H1 (cell line): Measurements from ENCODE around the gene ENPP1. TPM values are rescaled to one million over a fixed set of nuclear protein-coding genes. Genes with fewer than 3 reads are reported as not detected.

Experiments
- CTCF ChIA-PET: fragments of 300-600 bp; sonication (Branson Sonifier 250); formaldehyde crosslinking; loops from one replicate; lab custom pipeline; 2021; ENCODE audit not compliant: partially characterized antibody; lab: Charles Lee
- POLR2A ChIA-PET: fragments of 300-600 bp; sonication (Branson Sonifier 250); formaldehyde crosslinking; loops from one replicate; lab custom pipeline; 2021; ENCODE audit warnings: inconsistent platforms; ENCODE audit not compliant: partially characterized antibody; lab: Charles Lee
- DNase-seq, 2 experiments: peaks; one replicate each; pipeline versions ENCODE4 v3.0.0 to v3.0.0-alpha.2; 2010 to 2022; ENCODE audit warnings: low spot score in 2 of 2, low read depth in 1 of 2, mixed read lengths in 1 of 2
- FAIRE-seq: peaks from 2 replicates; lab custom pipeline; 2011; peaks lifted over from hg19 to GRCh38; lab: Jason Lieb, UNC
- H2AFZ ChIP-seq: 2 replicates; pipeline ENCODE4 v1.8.1; 2012; ENCODE audit warnings: low read length, inconsistent platforms
- H2AK5ac ChIP-seq: 2 replicates; pipeline ENCODE4 v1.6.1; 2013; ENCODE audit warnings: low read depth, low read length
- H2BK120ac ChIP-seq: replicated peaks from 2 replicates; pipeline ENCODE3; 2013; ENCODE audit warnings: low read depth, low read length, inconsistent platforms
- H2BK12ac ChIP-seq: 2 replicates; pipeline ENCODE4 v1.6.1; 2013; ENCODE audit warnings: low read depth, low read length
- H2BK15ac ChIP-seq: 2 replicates; pipeline ENCODE4 v1.6.1; 2013; ENCODE audit warnings: low read length
- H2BK20ac ChIP-seq: 2 replicates; pipeline ENCODE4 v1.6.1; 2013; ENCODE audit warnings: low read length
- H2BK5ac ChIP-seq: 2 replicates; pipeline ENCODE4 v1.6.1; 2013; ENCODE audit warnings: low read depth, low read length
- H3K14ac ChIP-seq: 2 replicates; pipeline ENCODE4 v1.6.1; 2013; ENCODE audit warnings: inconsistent platforms; ENCODE audit not compliant: insufficient read length
- H3K18ac ChIP-seq: 2 replicates; pipeline ENCODE4 v1.6.1; 2013; ENCODE audit warnings: low read length; ENCODE audit errors: extremely low read depth
- H3K23ac ChIP-seq: 2 replicates; pipeline ENCODE4 v1.6.1; 2013; ENCODE audit warnings: inconsistent platforms; ENCODE audit not compliant: insufficient read length
- H3K23me2 ChIP-seq: 2 replicates; pipeline ENCODE4 v1.6.1; 2013; ENCODE audit warnings: low read depth, low read length
- H3K27ac ChIP-seq: 2 replicates; pipeline ENCODE4 v1.6.1; 2011; ENCODE audit warnings: low read depth, low read length, inconsistent platforms
- H3K27me3 ChIP-seq, 4 experiments: replicated peaks in 1 of 4; 1 replicate in 1 of 4; 2 replicates in 3 of 4; pipeline versions ENCODE4 v1.6.1 to v1.8.1; 2011 to 2013; ENCODE audit warnings: low read length in 3 of 4, mild to moderate bottlenecking in 3 of 4, inconsistent platforms in 2 of 4, mixed read lengths in 2 of 4, moderate library complexity in 1 of 4; ENCODE audit not compliant: control insufficient read depth in 3 of 4, insufficient read depth in 3 of 4; ENCODE audit errors: extremely low read depth in 1 of 4
- H3K36me3 ChIP-seq, 4 experiments: 2 replicates each; pipeline versions ENCODE4 v1.6.1 to v1.8.1; 2011 to 2013; ENCODE audit warnings: mild to moderate bottlenecking in 4 of 4, low read length in 3 of 4, moderate library complexity in 2 of 4, control low read depth in 1 of 4, inconsistent platforms in 1 of 4; ENCODE audit not compliant: insufficient read depth in 4 of 4, control insufficient read depth in 2 of 4
- H3K4ac ChIP-seq: replicated peaks from 2 replicates; pipeline ENCODE3; 2013; ENCODE audit warnings: low read length, low read depth, mixed read lengths, inconsistent platforms; ENCODE audit not compliant: insufficient read length
- H3K4me1 ChIP-seq, 4 experiments: replicated peaks in 1 of 4; 1 replicate in 1 of 4; 2 replicates in 3 of 4; pipeline versions ENCODE4 v1.6.1 to v1.8.1; 2011 to 2013; ENCODE audit warnings: low read length in 3 of 4, inconsistent platforms in 2 of 4, mixed read lengths in 1 of 4; ENCODE audit not compliant: insufficient read depth in 4 of 4, control insufficient read depth in 3 of 4
- H3K4me2 ChIP-seq, 2 experiments: 2 replicates each; pipeline versions ENCODE4 v1.6.1 to v1.8.1; 2011 to 2013; ENCODE audit warnings: low read depth in 2 of 2, low read length in 2 of 2, control low read depth in 1 of 2, inconsistent platforms in 1 of 2, mild to moderate bottlenecking in 1 of 2; ENCODE audit not compliant: insufficient read depth in 1 of 2
- H3K4me3 ChIP-seq, 4 experiments: fragments of 200-600, 300-600 bp in 1 of 4; sonication (generic), shearing (Covaris generic), sonication (Bioruptor Twin) in 1 of 4; 2 replicates each; pipeline versions ENCODE4 v1.5.1 to v1.8.1; 2011 to 2016; ENCODE audit warnings: low read length in 4 of 4, low read depth in 3 of 4, control low read depth in 2 of 4, inconsistent platforms in 2 of 4, mild to moderate bottlenecking in 2 of 4, mixed read lengths in 1 of 4, moderate library complexity in 1 of 4; ENCODE audit not compliant: insufficient read depth in 2 of 4; ENCODE audit errors: extremely low read depth in 1 of 4
- H3K56ac ChIP-seq: replicated peaks from 2 replicates; pipeline ENCODE3; 2013; ENCODE audit warnings: low read depth, mild to moderate bottlenecking, mixed read lengths, low read length, inconsistent platforms; ENCODE audit not compliant: insufficient read length
- H3K79me1 ChIP-seq: 2 replicates; pipeline ENCODE4 v1.6.1; 2013; ENCODE audit warnings: low read depth, low read length, control low read depth
- H3K79me2 ChIP-seq, 2 experiments: 2 replicates each; pipeline versions ENCODE4 v1.6.1 to v1.8.1; 2012 to 2013; ENCODE audit warnings: low read length in 2 of 2, mild to moderate bottlenecking in 2 of 2, inconsistent platforms in 1 of 2; ENCODE audit not compliant: insufficient read depth in 2 of 2, control insufficient read depth in 1 of 2
- H3K9ac ChIP-seq, 4 experiments: replicated peaks in 1 of 4; 1 replicate in 1 of 4; 2 replicates in 3 of 4; pipeline versions ENCODE4 v1.6.1 to v1.8.1; 2011 to 2013; ENCODE audit warnings: low read depth in 3 of 4, low read length in 3 of 4, control low read depth in 2 of 4, mild to moderate bottlenecking in 2 of 4, moderate library complexity in 2 of 4, inconsistent platforms in 1 of 4; ENCODE audit errors: extremely low read depth in 1 of 4
- H3K9me3 ChIP-seq, 2 experiments: 2 replicates each; pipeline versions ENCODE4 v1.6.1 to v1.8.1; 2012 to 2013; ENCODE audit warnings: mild to moderate bottlenecking in 2 of 2, moderate library complexity in 2 of 2, control low read depth in 1 of 2, inconsistent platforms in 1 of 2, low read depth in 1 of 2, low read length in 1 of 2, mixed read lengths in 1 of 2; ENCODE audit not compliant: insufficient read depth in 2 of 2
- H4K20me1 ChIP-seq, 2 experiments: replicated peaks in 1 of 2; 2 replicates each; pipeline versions ENCODE3 to v1.8.1; 2011 to 2013; ENCODE audit warnings: inconsistent platforms in 2 of 2, low read length in 2 of 2, mild to moderate bottlenecking in 1 of 2; ENCODE audit not compliant: insufficient read depth in 2 of 2, control insufficient read depth in 1 of 2
- H4K5ac ChIP-seq: 2 replicates; pipeline ENCODE4 v1.6.1; 2013; ENCODE audit warnings: low read length, low read depth, mixed read lengths, inconsistent platforms; ENCODE audit not compliant: insufficient read length
- H4K8ac ChIP-seq: 2 replicates; pipeline ENCODE4 v1.8.0; 2013; ENCODE audit warnings: mild to moderate bottlenecking, moderate library complexity, low read length, inconsistent platforms; ENCODE audit not compliant: insufficient read depth; ENCODE audit errors: extremely low read depth
- H4K91ac ChIP-seq: replicated peaks from 2 replicates; pipeline ENCODE3; 2013; ENCODE audit warnings: low read length, mixed read lengths, inconsistent platforms; ENCODE audit not compliant: insufficient read length
- ASH2L ChIP-seq: fragments of 200-600, 300-600 bp; sonication (generic); IDR thresholded peaks from one replicate; pipeline ENCODE4 v1.7.1; 2017; ENCODE audit warnings: low read length
- CTBP2 ChIP-seq: IDR thresholded peaks from 2 replicates; pipeline ENCODE4 v1.7.0; 2011; ENCODE audit warnings: borderline replicate concordance, mild to moderate bottlenecking, moderate library complexity, mixed read lengths, low read length; ENCODE audit not compliant: insufficient read depth, insufficient read length
- CTCF ChIP-seq, 3 experiments: IDR thresholded peaks; 1 replicate in 2 of 3; 2 replicates in 1 of 3; pipeline versions ENCODE4 v1.5.1 to v1.6.1; 2011; ENCODE audit warnings: low read length in 3 of 3, mild to moderate bottlenecking in 3 of 3, inconsistent platforms in 2 of 3, low read depth in 1 of 3, moderate library complexity in 1 of 3; ENCODE audit not compliant: insufficient read depth in 1 of 3; ENCODE audit errors: control extremely low read depth in 1 of 3
- PHF8 ChIP-seq: fragments of 200-600 bp; sonication (generic); conservative IDR thresholded peaks from 2 replicates; pipeline ENCODE4 v1.7.1; 2012; ENCODE audit warnings: low read depth, mild to moderate bottlenecking, inconsistent platforms, low read length, moderate library complexity
- RFX5 ChIP-seq: IDR thresholded peaks from 2 replicates; pipeline ENCODE4 v1.6.1; 2011; ENCODE audit warnings: low read depth, low read length, improper control_type of control experiment, borderline replicate concordance
- SIRT6 ChIP-seq: IDR thresholded peaks from one replicate; pipeline ENCODE4 v1.7.1; 2012; ENCODE audit warnings: low read length, inconsistent platforms
- SP4 ChIP-seq: IDR thresholded peaks from 2 replicates; pipeline ENCODE4 v1.6.1; 2012; ENCODE audit warnings: low read length, inconsistent platforms
- SRF ChIP-seq: IDR thresholded peaks from 2 replicates; pipeline ENCODE4 v1.6.1; 2011; ENCODE audit warnings: mild to moderate bottlenecking, low read depth, low read length, moderate library complexity
- TAF1 ChIP-seq: IDR thresholded peaks from 2 replicates; pipeline ENCODE4 v1.6.1; 2011; ENCODE audit warnings: mild to moderate bottlenecking, low read depth, low read length
- TCF12 ChIP-seq: IDR thresholded peaks from 2 replicates; pipeline ENCODE4 v1.6.1; 2011; ENCODE audit warnings: low read depth, mild to moderate bottlenecking, low read length
- TEAD4 ChIP-seq: IDR thresholded peaks from 2 replicates; pipeline ENCODE4 v1.6.1; 2012; ENCODE audit warnings: low read depth, low read length, inconsistent platforms, mixed read lengths
- USF2 ChIP-seq: IDR thresholded peaks from 2 replicates; pipeline ENCODE4 v1.6.1; 2011; ENCODE audit warnings: low read length, improper control_type of control experiment
- whole genome bisulfite sequencing, 2 experiments: shearing (Covaris generic) in 1 of 2; methylation state at CpG; one replicate each; pipeline versions ENCODE4 v1.1.6 to v1.1.7; 2013 to 2015; ENCODE audit warnings: low lambda C conversion rate in 2 of 2, mixed read lengths in 2 of 2, inconsistent platforms in 1 of 2, low coverage in 1 of 2, missing lambda C conversion rate in 1 of 2; ENCODE audit not compliant: insufficient replicate concordance in 2 of 2, insufficient coverage in 1 of 2, insufficient read length in 1 of 2; ENCODE audit errors: extremely low coverage in 1 of 2, missing lambda C conversion rate in 1 of 2; 5-methylcytosine and 5-hydroxymethylcytosine counted together
- polyA plus RNA-seq, 7 experiments: library from polyadenylated mRNA; depleted of rRNA in 3 of 7; stranded (reverse) in 5 of 7; unstranded in 2 of 7; fragments of >200 nt in 5 of 7; fragments of 200-250 nt in 2 of 7; gene quantifications; 1 replicate in 5 of 7; 2 replicates in 1 of 7; 4 replicates in 1 of 7; pipeline versions ENCODE4 v1.2.1 to v1.2.3, GENCODE V29; 2011 to 2013; ENCODE audit warnings: missing spikeins in 2 of 7, mixed read lengths in 2 of 7
- total RNA-seq: library from RNA; stranded (reverse); fragmentation: NEBNext Ultra II Directional; extraction: Animal tissue kit (Norgen Biotek cat#: 25700); gene quantifications from 2 replicates; pipeline ENCODE4 v1.2.1, GENCODE V29; 2021

The ENPP1 gene
- total and polyA plus RNA-seq, 2 of the 8 experiments (the other 6 are each of a cell fraction or from before 2014, with no cell fraction given), result 10.1 to 39.1 TPM

- POLR2A ChIA-PET, result no interaction called here
- no peak for DNase-seq
- H3K9ac ChIP-seq, result no peak overlapping the region
- no peak overlapping the region for H2BK5ac ChIP-seq
- no peak overlapping the region for H4K8ac ChIP-seq
- CTCF ChIA-PET, result no interaction called here
- no peaks in the 10 kb centered on the region for H3K27me3 ChIP-seq
- no peaks in the 10 kb centered on the region for H3K79me2 ChIP-seq
- WGBS, 2 experiments, result 95% methylated on average over 4 of the region's 4 CpGs; no CpG with 5 or more reads in 1 of the 2 experiments
- H2BK15ac ChIP-seq, result no peak overlapping the region
- no peak overlapping the region for H3K14ac ChIP-seq
- H3K27ac ChIP-seq, result no peak overlapping the region
- H3K4ac ChIP-seq, result no peak overlapping the region
- H2AFZ ChIP-seq, result no peak overlapping the region
- FAIRE-seq, result no peak
- H3K9me3 ChIP-seq, result no peaks in the 10 kb centered on the region
- no peaks in the 10 kb centered on the region for H3K36me3 ChIP-seq
- H3K23me2 ChIP-seq, result no peaks in the 10 kb centered on the region
- H2BK12ac ChIP-seq, result no peak overlapping the region
- no peak overlapping the region for H3K4me2 ChIP-seq
- H4K20me1 ChIP-seq, result no peaks in the 10 kb centered on the region
- H3K23ac ChIP-seq, result no peak overlapping the region
- no peak overlapping the region for H3K56ac ChIP-seq
- no peak overlapping the region for H2BK120ac ChIP-seq
- H3K18ac ChIP-seq, result no peak overlapping the region
- no peak overlapping the region for H4K91ac ChIP-seq
- no peak overlapping the region for H3K4me3 ChIP-seq
- H2BK20ac ChIP-seq, result no peak overlapping the region
- no peaks in the 10 kb centered on the region for H3K4me1 ChIP-seq
- no peaks in the 10 kb centered on the region for H3K79me1 ChIP-seq
- H2AK5ac ChIP-seq, result no peak overlapping the region
- H4K5ac ChIP-seq, result no peak overlapping the region
- TF ChIP-seq CTBP2 (no peak), SIRT6 (no peak), PHF8 (no peak), TEAD4 (no peak), CTCF (IDR thresholded peaks at IDR 0.05; ENCODE audit: control extremely low read depth in 1 of 3, insufficient read depth in 1 of 3, low read depth in 1 of 3, low read length in 3 of 3) (no peak), TAF1 (no peak), SRF (no peak), SP4 (no peak), TCF12 (no peak), USF2 (no peak), ASH2L (no peak), RFX5 (no peak)
These were observed 43.5 kb upstream of the ENPP1 start for GRCh38 chr6:131764350-131764749.
